K562 (cell line): ENCODE measurements around the gene PRELID2. TPM values are rescaled to one million over a fixed set of nuclear protein-coding genes. Genes with fewer than 3 reads are reported as not detected.

Experiments
- ARNT ChIP-seq, 2 experiments: fragments of 450-650 bp; IDR thresholded peaks; 2 replicates each; pipeline ENCODE4 v1.6.1; 2016; ENCODE audit warnings: mild to moderate bottlenecking in 1 of 2
- ELK1 ChIP-seq: sonication (generic); formaldehyde crosslinking; IDR thresholded peaks from 2 replicates; pipeline ENCODE4 v1.8.1; 2022; ENCODE audit warnings: missing genetic modification reagents
- FOXK2 ChIP-seq, 2 experiments: fragments of 450-650 bp; IDR thresholded peaks in 1 of 2; conservative IDR thresholded peaks in 1 of 2; 2 replicates each; pipeline ENCODE4 v1.6.1; 2016; ENCODE audit warnings: low read depth in 2 of 2, mild to moderate bottlenecking in 1 of 2
- HEY1 ChIP-seq: fragments of 250-450 bp; sonication (Bioruptor Pico); IDR thresholded peaks from 2 replicates; pipeline ENCODE4 v1.5.0; 2020; ENCODE audit warnings: mild to moderate bottlenecking, moderate library complexity, borderline replicate concordance
- HIVEP1 ChIP-seq: fragments of 250-450 bp; sonication (Bioruptor Pico); IDR thresholded peaks from 2 replicates; pipeline ENCODE4 v1.4.0; 2020; ENCODE audit warnings: mild to moderate bottlenecking
- MAX ChIP-seq: sonication (generic); formaldehyde crosslinking; IDR thresholded peaks from 2 replicates; pipeline ENCODE4 v1.9.0; 2022; ENCODE audit warnings: mild to moderate bottlenecking, missing genetic modification reagents
- MEIS2 ChIP-seq: fragments of 450-650 bp; IDR thresholded peaks from 2 replicates; pipeline ENCODE4 v1.6.1; 2014; ENCODE audit warnings: mild to moderate bottlenecking; ENCODE audit not compliant: partially characterized antibody
- PHF8 ChIP-seq: fragments of 200-600 bp; sonication (generic); IDR thresholded peaks from 2 replicates; pipeline ENCODE4 v1.6.1; 2012; ENCODE audit warnings: mixed run types, mild to moderate bottlenecking, inconsistent platforms, low read length, moderate library complexity, borderline replicate concordance
- PHTF2 ChIP-seq: fragments of 250-450 bp; sonication (Bioruptor Pico); IDR thresholded peaks from 2 replicates; pipeline ENCODE4 v1.5.0; 2021; ENCODE audit warnings: mild to moderate bottlenecking
- PREB ChIP-seq: sonication (generic); formaldehyde crosslinking; IDR thresholded peaks from 2 replicates; pipeline ENCODE4 v1.8.1; 2023; ENCODE audit warnings: mild to moderate bottlenecking, missing genetic modification reagents
- RBM34 ChIP-seq: fragments of 200-400 bp; formaldehyde crosslinking; IDR thresholded peaks from 2 replicates; pipeline ENCODE4 v1.6.1; 2018; ENCODE audit warnings: low read length, borderline replicate concordance; ENCODE audit not compliant: insufficient read depth
- SAP30 ChIP-seq: fragments of 200-600 bp; sonication (generic); IDR thresholded peaks from 2 replicates; pipeline ENCODE4 v1.6.1; 2012; ENCODE audit warnings: borderline replicate concordance, low read depth, mild to moderate bottlenecking, moderate library complexity, low read length, control low read depth, inconsistent platforms; ENCODE audit not compliant: insufficient read depth, poor library complexity, severe bottlenecking
- SMARCE1 ChIP-seq: fragments of 450-650 bp; IDR thresholded peaks from 2 replicates; pipeline ENCODE4 v1.7.1; 2016; ENCODE audit warnings: mild to moderate bottlenecking
- STAT5B ChIP-seq: fragments of 250-450 bp; sonication (Bioruptor Pico); IDR thresholded peaks from 2 replicates; pipeline ENCODE4 v1.8.0; 2021; ENCODE audit warnings: mild to moderate bottlenecking, inconsistent platforms
- SUPT5H ChIP-seq: fragments of 450-650 bp; IDR thresholded peaks from 2 replicates; pipeline ENCODE4 v1.6.1; 2016
- TRIM25 ChIP-seq: fragments of 450-650 bp; IDR thresholded peaks from 2 replicates; pipeline ENCODE4 v1.7.0; 2016; ENCODE audit warnings: borderline replicate concordance
- WHSC1 ChIP-seq: IDR thresholded peaks from one replicate; pipeline ENCODE4 v1.6.1; 2012; ENCODE audit warnings: low read length, control low read depth, inconsistent platforms
- ZBTB17 ChIP-seq: fragments of 450-650 bp; formaldehyde crosslinking; IDR thresholded peaks from 2 replicates; pipeline ENCODE4 v1.4.0; 2020; ENCODE audit warnings: mild to moderate bottlenecking
- ZNF12 ChIP-seq: sonication (generic); formaldehyde crosslinking; IDR thresholded peaks from 2 replicates; pipeline ENCODE4 v1.4.0; 2020; ENCODE audit warnings: mild to moderate bottlenecking, missing genetic modification reagents
- ZNF121 ChIP-seq: sonication (generic); formaldehyde crosslinking; conservative IDR thresholded peaks from 2 replicates; pipeline ENCODE4 v1.8.0; 2022; ENCODE audit warnings: missing genetic modification reagents
- polyA plus RNA-seq, 8 experiments: library from polyadenylated mRNA; depleted of rRNA in 4 of 8; stranded (reverse) in 5 of 8; unstranded in 3 of 8; fragments of >200 nt; fragmentation: Nextera tagmentation in 2 of 8; fragmentation: Illumina TruSeq in 1 of 8; extraction: Ambion mirVana in 2 of 8; extraction: Trizol in 1 of 8; gene quantifications; 2 replicates each; pipeline versions ENCODE4 v1.2.1 to v1.2.3, GENCODE V29; 2011 to 2014; ENCODE audit warnings: inconsistent platforms in 1 of 8, missing spikeins in 1 of 8
- total RNA-seq, 7 experiments: library from RNA; depleted of rRNA in 6 of 7; stranded (reverse); fragments of >200 nt in 6 of 7; fragmentation: Illumina TruSeq in 2 of 7; extraction: Trizol in 2 of 7; gene quantifications; 2 replicates each; pipeline versions ENCODE4 v1.2.1 to v1.2.3, GENCODE V29; 2011 to 2021; ENCODE audit warnings: low replicate concordance in 1 of 7
- TF ChIP-seq, protein P1 (sequence below), 2 experiments: fragments of 250-450 bp in 1 of 2; fragments of 450-650 bp in 1 of 2; sonication (Bioruptor Pico) in 1 of 2; IDR thresholded peaks; 2 replicates each; pipeline versions ENCODE4 v1.6.1 to v1.8.0; 2016 to 2021; ENCODE audit warnings: mild to moderate bottlenecking in 2 of 2, moderate library complexity in 2 of 2, missing compliant biosample characterization in 1 of 2, missing genetic modification characterization in 1 of 2
- TF ChIP-seq, protein P2 (sequence below): sonication (generic); formaldehyde crosslinking; IDR thresholded peaks from 2 replicates; pipeline ENCODE4 v1.8.0; 2022; ENCODE audit warnings: mild to moderate bottlenecking, missing genetic modification reagents
- TF ChIP-seq, protein P3 (sequence below): sonication (generic); formaldehyde crosslinking; IDR thresholded peaks from 2 replicates; pipeline ENCODE4 v1.8.1; 2022; ENCODE audit warnings: missing genetic modification reagents

The PRELID2 gene
- total and polyA plus RNA-seq, 9 of the 15 experiments (the other 6 are each of a cell fraction or from before 2014, with no cell fraction given) = 6.4 to 68.2 (median 28.8) TPM

- TF ChIP-seq ZNF12 (CRISPR knock-in tag) = no peak
- TF ChIP-seq ZBTB17 (CRISPR knock-in tag) = no peak
- TF ChIP-seq MAX = no peak
- TF ChIP-seq, protein P1, sequence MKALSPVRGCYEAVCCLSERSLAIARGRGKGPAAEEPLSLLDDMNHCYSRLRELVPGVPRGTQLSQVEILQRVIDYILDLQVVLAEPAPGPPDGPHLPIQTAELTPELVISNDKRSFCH (CRISPR knock-in tag; IDR thresholded peaks at IDR 0.05) = no peak
- TF ChIP-seq, protein P1 (tag; IDR thresholded peaks at IDR 0.05) = peak; percentile 42; the same call in 1 of the 2 replicates
- no peak for TF ChIP-seq HIVEP1 (CRISPR knock-in tag)
- TF ChIP-seq SUPT5H = no peak
- TF ChIP-seq PHF8 = no peak
- no peak for TF ChIP-seq WHSC1
- TF ChIP-seq ARNT (IDR thresholded peaks at IDR 0.05) = 0 out of 4 replicates have a peak, but pooled peaks of 1 of the 2 experiments have one; percentile 53
- no peak for TF ChIP-seq RBM34
- TF ChIP-seq ZNF121 (CRISPR knock-in tag) = no peak
- TF ChIP-seq TRIM25 = no peak
- TF ChIP-seq, protein P2, sequence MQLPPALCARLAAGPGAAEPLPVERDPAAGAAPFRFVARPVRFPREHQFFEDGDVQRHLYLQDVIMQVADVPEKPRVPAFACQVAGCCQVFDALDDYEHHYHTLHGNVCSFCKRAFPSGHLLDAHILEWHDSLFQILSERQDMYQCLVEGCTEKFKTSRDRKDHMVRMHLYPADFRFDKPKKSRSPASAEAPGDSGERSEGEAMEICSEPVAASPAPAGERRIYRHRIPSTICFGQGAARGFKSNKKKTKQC (CRISPR knock-in tag) = no peak
- TF ChIP-seq PHTF2 (CRISPR knock-in tag) = no peak
- TF ChIP-seq SMARCE1 = no peak
- no peak for TF ChIP-seq ELK1
- TF ChIP-seq SAP30 = no peak
- TF ChIP-seq, protein P3, sequence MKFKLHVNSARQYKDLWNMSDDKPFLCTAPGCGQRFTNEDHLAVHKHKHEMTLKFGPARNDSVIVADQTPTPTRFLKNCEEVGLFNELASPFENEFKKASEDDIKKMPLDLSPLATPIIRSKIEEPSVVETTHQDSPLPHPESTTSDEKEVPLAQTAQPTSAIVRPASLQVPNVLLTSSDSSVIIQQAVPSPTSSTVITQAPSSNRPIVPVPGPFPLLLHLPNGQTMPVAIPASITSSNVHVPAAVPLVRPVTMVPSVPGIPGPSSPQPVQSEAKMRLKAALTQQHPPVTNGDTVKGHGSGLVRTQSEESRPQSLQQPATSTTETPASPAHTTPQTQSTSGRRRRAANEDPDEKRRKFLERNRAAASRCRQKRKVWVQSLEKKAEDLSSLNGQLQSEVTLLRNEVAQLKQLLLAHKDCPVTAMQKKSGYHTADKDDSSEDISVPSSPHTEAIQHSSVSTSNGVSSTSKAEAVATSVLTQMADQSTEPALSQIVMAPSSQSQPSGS (CRISPR knock-in tag) = no peak
- TF ChIP-seq HEY1 (CRISPR knock-in tag) = no peak
- TF ChIP-seq STAT5B (CRISPR knock-in tag) = no peak
- TF ChIP-seq MEIS2 = no peak
- no peak for TF ChIP-seq FOXK2 (conservative IDR thresholded peaks at IDR 0.05 in 1 of 2, IDR thresholded peaks at IDR 0.05 in 1 of 2; ENCODE audit: low read depth in 2 of 2)
- no peak for TF ChIP-seq PREB (CRISPR knock-in tag)
Measured at GRCh38 chr5:145834554-145834916, 607 bp downstream of the PRELID2 start (continued).
